Kidney capillary endothelial cell (primary cell): ENCODE measurements around the gene INTS1.

ENCODE experiments used
- DNase-seq: peaks from one replicate; pipeline ENCODE4 v3.0.0-alpha.2; 2018; ENCODE audit warnings: low spot score

The INTS1 gene

GRCh38 chr7:1431226-1431625 is 73.0 kb downstream of the INTS1 start:
- DNase-seq = no peak

DNA sequence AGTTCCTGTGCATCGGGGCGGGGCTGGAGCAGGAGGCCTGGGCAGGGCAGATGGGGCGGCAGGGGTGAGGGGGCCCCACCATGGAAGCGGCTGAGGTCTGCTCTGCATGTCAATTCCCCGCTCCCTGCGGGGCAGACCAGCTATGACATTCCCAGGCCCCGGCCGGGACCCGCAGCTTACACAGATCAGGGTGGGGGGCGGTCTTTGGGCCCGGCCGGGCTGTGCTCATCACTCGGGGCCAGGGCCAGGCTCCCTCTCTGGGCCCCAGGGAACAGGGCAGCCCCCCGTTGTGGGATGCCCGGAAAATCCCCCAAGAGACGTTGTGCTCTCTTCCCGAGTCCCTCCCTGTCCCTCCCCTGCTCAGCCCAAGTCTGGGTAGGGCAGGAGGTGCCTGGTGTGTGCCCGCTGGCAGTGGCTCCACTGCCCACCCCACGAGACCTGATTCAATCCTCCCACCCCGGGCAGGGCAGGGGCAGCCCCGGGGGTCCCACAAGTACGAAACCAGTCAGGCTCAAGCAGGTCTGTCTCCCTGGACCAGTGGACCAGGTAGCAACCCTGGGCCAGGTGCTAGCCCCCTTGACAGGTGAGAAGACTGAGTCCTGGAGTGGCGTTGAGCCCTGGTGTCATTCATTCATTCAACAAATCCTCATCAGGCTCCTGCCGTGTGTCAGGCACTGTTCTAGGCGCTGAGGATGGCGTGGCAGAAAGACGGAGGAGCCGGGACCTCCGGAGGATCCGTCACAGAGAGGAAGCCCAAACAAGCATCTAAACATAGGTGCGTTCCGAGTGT is 73.9 kb downstream of the INTS1 start:
- DNase-seq = no peak

DNA sequence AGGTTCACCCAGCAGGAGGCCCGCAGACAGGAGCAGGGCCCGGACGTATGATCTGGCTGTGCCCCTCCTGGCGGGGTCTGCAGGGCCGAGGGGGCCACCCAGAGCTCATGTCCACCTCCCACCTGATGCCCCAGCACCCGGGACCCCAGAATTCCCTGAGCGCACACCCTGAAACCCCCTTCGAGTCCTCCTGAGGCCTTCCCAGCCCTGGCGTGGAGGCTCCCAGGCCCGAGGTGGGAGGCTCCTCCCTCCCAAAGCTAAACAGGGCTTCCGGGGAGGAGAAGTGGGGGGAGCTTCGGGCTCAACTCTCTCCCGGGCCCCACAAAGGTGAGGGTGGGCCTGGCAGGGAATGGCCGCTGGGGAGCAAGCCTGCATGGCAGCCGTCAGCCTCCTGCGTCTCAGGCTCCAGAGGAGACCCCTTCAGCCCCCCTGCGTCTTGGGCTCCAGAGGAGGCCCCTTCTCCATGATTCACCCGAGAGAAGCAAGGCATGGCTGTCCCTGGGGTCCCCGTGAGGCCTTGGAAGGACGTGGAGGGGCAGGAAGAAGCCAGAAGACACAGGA is 75.2 kb downstream of the INTS1 start:
- no peak for DNase-seq

- DNase-seq = no peak
These were observed 77.0 kb downstream of the INTS1 start for GRCh38 chr7:1427064-1427657.

DNA sequence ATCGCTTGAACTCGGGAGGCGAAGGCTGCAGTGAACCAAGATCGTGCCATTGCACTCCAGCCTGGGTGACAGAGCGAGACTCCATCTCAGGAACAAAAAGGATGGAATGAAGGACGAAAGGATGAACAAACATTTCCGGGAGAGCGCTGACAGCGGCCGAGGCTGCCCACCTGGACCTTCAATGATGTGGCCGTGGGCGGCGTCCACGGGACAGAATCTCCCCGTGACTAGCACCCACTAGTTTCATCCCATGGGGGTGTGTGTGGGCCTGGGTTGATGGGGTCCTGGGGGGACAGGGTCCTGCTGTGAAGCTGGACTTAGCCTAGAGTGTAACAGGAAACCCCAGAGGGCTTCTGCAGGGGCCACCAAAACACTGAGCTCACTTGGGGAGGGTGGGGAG is 77.7 kb downstream of the INTS1 start:
- DNase-seq = no peak

DNA sequence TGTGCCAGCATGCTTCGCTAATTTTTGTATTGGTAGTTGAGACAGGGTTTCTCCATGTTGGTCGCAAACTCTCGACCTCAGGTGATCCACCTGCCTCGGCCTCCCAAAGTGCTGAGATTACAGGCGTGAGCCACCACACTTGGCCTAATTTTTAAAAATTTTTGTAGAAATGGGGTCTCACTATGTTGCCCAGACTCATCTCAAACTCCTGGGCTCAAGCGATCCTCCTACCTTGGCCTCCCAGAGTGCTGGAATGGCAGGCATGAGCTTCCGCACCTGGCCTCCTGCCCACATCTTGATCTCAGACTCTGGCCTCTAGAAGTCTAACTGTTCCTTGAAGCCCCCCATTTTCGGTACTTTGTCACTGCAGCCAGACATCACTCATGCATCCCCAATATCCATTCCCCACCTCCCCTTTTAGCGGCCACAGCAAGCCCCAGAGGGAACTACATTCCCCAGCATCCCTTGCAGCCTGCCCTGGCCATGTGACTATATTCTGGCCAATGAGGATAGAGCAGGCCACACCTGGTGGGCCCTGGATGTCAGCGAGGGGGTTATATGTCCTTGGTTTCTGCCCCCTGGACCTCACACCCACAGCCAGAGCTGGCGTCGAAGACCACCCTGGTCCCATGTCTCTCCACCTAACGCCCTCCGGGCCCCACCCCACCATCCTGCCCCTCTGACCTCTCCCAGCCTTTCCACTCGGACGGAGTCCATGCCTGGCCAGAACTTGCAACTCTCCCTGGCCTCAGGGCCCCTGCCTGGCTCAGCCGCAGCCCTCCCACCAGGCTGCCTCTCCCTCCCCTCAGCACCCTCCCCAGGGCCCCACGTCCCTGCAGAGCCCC is 78.7 kb downstream of the INTS1 start:
- no peak for DNase-seq

DNA sequence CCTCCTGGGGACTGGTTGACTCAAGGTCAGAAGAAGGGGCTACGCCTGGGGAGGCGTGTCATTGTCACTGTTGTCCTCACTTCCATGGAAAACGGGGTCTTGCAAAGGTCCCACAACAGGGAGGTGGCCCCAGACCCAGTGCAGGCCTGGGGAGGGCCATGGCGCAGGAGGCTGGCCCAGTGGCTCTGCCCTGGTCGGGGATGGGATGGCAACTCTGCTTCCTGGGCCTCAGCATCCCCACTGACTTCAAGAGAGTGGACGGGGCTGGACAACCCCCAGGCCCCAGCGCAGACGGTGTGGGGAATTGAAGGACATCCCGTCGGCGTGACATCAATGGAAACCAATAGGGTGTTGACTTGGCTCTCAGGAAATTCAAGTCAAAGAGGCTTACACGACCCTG is 80.1 kb downstream of the INTS1 start:
- no peak for DNase-seq

GRCh38 chr7:1423264-1423811 is 80.9 kb downstream of the INTS1 start:
- DNase-seq = no peak

DNA sequence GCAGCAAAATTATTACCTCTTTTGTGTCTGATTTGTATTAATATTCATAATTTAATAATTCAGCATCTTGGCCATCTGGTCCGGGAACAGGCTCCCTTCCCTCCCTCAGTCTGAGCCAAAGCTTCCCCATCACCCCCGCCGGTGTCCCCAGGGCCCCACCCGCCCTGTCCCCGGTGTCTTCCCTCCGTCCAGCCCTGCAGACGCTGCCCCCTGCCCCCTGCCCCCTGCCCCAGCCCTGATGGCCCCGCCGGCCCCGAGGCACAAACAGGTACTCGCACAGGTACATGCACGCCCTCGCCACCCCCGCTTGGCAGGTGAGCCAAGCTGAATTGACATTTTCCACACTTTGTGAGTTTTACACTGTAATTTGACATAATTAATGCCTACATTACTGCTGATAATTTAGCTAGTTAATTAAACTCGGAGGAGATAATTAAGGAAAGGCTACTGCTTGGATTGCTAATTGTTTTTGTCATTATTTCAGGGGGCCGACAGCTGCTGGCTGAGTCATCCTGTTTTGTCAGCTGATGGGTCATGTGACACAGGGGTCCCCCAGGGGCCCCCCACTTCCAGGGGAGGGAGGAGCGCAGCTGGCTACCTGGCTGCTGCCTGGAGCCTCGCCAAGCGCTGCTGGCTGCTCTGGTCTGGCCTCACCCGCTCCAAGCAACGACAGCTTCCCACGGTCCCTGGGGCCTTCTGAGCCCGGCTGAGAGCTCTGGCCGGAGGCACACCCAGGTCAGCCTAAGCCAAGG is 81.5 kb downstream of the INTS1 start:
- no peak for DNase-seq

DNA sequence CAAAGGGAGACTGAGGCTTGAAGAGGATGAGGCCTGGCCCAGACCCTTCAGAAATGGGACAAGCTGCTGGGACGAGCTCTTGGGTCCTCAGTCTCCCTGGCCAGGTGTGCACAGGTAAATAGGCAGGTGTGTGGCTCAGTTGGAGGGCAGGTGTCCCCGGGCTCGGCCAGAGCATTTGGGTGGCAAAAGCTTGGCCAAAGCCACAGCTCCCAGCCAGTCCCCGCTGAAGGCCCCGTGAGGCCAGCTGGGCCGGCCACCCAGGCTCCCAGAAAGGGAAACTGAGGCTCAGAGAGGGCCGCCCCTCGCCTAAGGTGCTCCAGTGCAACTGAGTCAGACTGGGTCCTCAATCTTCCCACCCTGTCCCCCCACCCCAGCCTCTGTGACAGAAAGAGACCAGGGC is 82.2 kb downstream of the INTS1 start:
- DNase-seq = no peak

DNA sequence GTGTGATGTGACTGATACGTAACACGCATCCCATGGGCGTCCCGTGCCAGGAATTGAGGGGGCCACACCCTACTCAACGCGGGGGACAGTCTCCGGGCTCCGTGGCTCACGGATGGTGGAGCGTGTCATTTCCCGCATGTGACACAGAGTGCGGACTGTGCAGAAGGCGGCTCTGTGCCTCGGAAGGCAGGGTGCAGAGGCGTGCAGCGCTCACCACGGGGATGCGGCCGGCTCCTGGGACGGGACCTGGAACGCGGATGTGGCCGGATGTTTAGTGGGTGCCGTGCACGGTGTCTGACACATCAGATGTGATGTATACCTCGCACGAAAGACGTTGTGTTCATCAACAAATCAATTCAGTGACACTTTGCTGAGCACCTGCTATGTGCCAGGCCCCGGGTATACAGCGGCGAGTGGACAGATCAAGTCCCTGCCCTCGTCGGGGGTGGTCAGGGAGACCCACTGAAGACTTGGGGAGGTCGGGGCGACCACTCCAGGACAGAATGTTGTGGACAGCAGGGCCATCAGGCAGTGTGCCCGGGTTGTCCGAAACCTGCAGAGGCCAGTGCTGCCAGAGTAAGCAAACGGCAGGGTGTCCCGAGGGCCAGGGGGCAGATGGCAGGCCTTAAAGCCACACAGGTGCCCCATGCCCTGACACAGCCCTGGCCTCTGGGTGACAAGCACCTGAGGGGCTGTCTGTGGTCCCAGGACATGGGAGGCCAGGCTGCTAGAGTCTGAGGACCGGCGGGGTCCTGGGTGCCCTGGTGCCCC is 83.0 kb downstream of the INTS1 start:
- DNase-seq = no peak
